Loucy (cell line): ENCODE measurements around the gene PDIA6.

Experiments
- H2AFZ ChIP-seq: fragments of 200-600 bp; sonication (generic); 2 replicates; pipeline ENCODE4 v1.6.0; 2016; ENCODE audit warnings: antibody characterized with exemption, mild to moderate bottlenecking, low read length, moderate library complexity
- H3F3A ChIP-seq: fragments of 200-600 bp; 2 replicates; pipeline ENCODE4 v1.6.0; 2016; ENCODE audit warnings: antibody characterized with exemption, low read depth, mild to moderate bottlenecking
- H3K27me3 ChIP-seq: fragments of 200-600 bp; sonication (generic); 2 replicates; pipeline ENCODE4 v1.6.1; 2014; ENCODE audit warnings: low read length, mild to moderate bottlenecking; ENCODE audit not compliant: insufficient read depth, poor library complexity, severe bottlenecking
- H3K36me3 ChIP-seq: fragments of 200-600 bp; sonication (generic); 2 replicates; pipeline ENCODE4 v1.6.1; 2016; ENCODE audit warnings: low read length; ENCODE audit not compliant: insufficient read depth
- H3K4me1 ChIP-seq: fragments of 200-600 bp; sonication (generic); 2 replicates; pipeline ENCODE4 v1.5.1; 2014; ENCODE audit warnings: low read length, mild to moderate bottlenecking; ENCODE audit not compliant: insufficient read depth, poor library complexity, severe bottlenecking
- H3K4me2 ChIP-seq: fragments of 200-600 bp; sonication (generic); 2 replicates; pipeline ENCODE4 v1.6.0; 2014; ENCODE audit warnings: antibody characterized with exemption, low read length, low read depth, mild to moderate bottlenecking; ENCODE audit not compliant: poor library complexity, severe bottlenecking
- H3K4me3 ChIP-seq: fragments of 200-600 bp; sonication (generic); 2 replicates; pipeline ENCODE4 v1.5.1; 2014; ENCODE audit warnings: low read length, mild to moderate bottlenecking, mixed read lengths; ENCODE audit not compliant: poor library complexity, severe bottlenecking
- H3K79me2 ChIP-seq: fragments of 200-600 bp; sonication (generic); 2 replicates; pipeline ENCODE4 v1.6.1; 2014; ENCODE audit warnings: low read length; ENCODE audit not compliant: insufficient read depth
- H3K9ac ChIP-seq: fragments of 200-600 bp; sonication (generic); 2 replicates; pipeline ENCODE4 v1.6.0; 2014; ENCODE audit warnings: mild to moderate bottlenecking, low read depth, low read length, moderate library complexity; ENCODE audit not compliant: poor library complexity, severe bottlenecking
- H3K9me2 ChIP-seq: fragments of 200-600 bp; sonication (generic); replicated peaks from 2 replicates; pipeline ENCODE4 v1.6.1; 2016; ENCODE audit warnings: low read depth, low read length, mixed read lengths
- H3K9me3 ChIP-seq: fragments of 200-600 bp; sonication (generic); 2 replicates; pipeline ENCODE4 v1.6.1; 2014; ENCODE audit warnings: mild to moderate bottlenecking, antibody characterized with exemption, low read length, low read depth; ENCODE audit not compliant: insufficient read depth
- H4K20me1 ChIP-seq: fragments of 200-600 bp; sonication (generic); 2 replicates; pipeline ENCODE4 v1.6.0; 2014; ENCODE audit warnings: antibody characterized with exemption, low read length, mild to moderate bottlenecking; ENCODE audit not compliant: insufficient read depth, poor library complexity, severe bottlenecking
- CTCF ChIP-seq: fragments of 200-600 bp; sonication (generic); conservative IDR thresholded peaks from 2 replicates; pipeline ENCODE4 v1.5.1; 2014; ENCODE audit warnings: mild to moderate bottlenecking, antibody characterized with exemption, low read length
- EZH2phosphoT487 ChIP-seq: fragments of 200-600 bp; IDR thresholded peaks from 2 replicates; pipeline ENCODE4 v1.6.1; 2018; ENCODE audit warnings: antibody characterized with exemption, mild to moderate bottlenecking, moderate library complexity, borderline replicate concordance

PDIA6 gene

DNA sequence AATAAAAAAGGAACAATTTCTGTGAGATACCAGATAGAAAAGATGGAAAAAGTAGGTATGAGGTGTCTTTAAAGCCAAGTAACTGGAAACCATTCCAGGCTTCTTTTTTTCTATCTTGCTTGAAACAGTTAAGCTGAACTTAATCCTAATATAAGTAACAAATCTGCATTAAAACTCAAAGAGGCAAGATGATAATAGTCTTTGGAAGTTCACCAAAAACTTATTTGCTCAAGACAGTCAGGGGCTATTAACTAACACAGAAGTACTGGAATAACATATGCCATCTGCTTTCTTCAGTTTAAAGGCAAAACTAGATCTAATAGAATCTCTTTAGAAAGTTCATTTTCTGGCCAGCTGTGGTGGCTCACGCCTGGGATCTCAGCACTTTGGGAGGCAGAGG lies 18.8 kb downstream of the PDIA6 start:
- Histone ChIP-seq H3K4me1 (no peaks in the 10 kb centered on the region), H3F3A (no peaks in the 10 kb centered on the region), H2AFZ (no peak overlapping the region), H3K9me2 (no peaks in the 10 kb centered on the region), H4K20me1 (peaks cover 47% of the 10 kb centered on the region), H3K27me3 (no peaks in the 10 kb centered on the region), H3K79me2 (peaks cover 31% of the 10 kb centered on the region), H3K4me2 (no peak overlapping the region), H3K36me3 (peaks cover 92% of the 10 kb centered on the region), H3K9ac (no peak overlapping the region), H3K9me3 (no peaks in the 10 kb centered on the region), H3K4me3 (no peak overlapping the region)
- TF ChIP-seq EZH2phosphoT487 (no peak), CTCF (no peak)

DNA sequence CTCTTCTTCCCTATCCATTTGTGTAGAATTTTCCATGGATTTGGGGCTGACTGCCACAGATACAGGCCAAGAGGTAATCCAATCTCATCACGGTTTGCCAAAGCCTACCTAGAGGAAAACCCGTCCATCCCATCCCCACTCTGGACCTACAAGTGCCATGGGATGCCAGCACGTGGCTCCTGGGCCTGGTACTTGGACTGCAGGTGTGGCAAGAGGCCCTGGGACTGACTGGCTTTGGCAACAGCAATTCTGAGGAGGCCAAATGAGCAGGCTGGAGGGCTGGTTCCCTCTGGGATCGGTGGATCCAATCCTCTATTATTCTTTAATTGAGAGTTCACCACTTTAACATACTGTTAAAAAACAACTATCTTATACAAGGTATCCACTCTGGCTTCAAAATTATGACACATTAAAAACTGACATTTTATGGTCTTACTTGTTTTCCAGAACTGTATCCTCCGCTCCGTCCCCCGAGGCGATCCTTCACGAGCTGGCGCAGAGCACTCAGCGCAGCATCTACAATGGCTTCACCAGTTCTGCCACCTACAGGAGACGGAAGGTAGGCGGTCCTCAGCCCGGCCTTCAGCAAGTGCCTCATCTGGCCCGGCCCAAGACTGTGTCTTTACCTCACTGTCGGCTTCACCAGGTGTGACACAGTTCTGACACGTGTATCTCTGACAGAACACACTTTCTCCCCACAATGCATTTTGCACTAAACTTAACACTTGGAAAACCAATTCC lies 19.8 kb downstream of the PDIA6 start:
- no peak overlapping the region for H3K4me2 ChIP-seq
- H3K27me3 ChIP-seq = no peaks in the 10 kb centered on the region
- no peak overlapping the region for H3K4me3 ChIP-seq
- no peaks in the 10 kb centered on the region for H3F3A ChIP-seq
- peaks cover 23% of the 10 kb centered on the region; the same call in 1 of the 2 replicates for H3K79me2 ChIP-seq
- no peaks in the 10 kb centered on the region for H3K9me2 ChIP-seq
- no peaks in the 10 kb centered on the region for H3K4me1 ChIP-seq
- H3K9ac ChIP-seq = no peak overlapping the region
- no peaks in the 10 kb centered on the region for H3K9me3 ChIP-seq
- TF ChIP-seq CTCF (peak; percentile 23; the same call in 1 of the 2 replicates), EZH2phosphoT487 (no peak)
- H2AFZ ChIP-seq = no peak overlapping the region
- H3K36me3 ChIP-seq = peaks cover 93% of the 10 kb centered on the region
- peaks cover 38% of the 10 kb centered on the region for H4K20me1 ChIP-seq

- Histone ChIP-seq H3K27me3 (no peaks in the 10 kb centered on the region), H3K36me3 (peaks cover 93% of the 10 kb centered on the region), H3K4me1 (no peaks in the 10 kb centered on the region), H2AFZ (no peak overlapping the region), H3K9me3 (no peaks in the 10 kb centered on the region), H3K79me2 (peaks cover 17% of the 10 kb centered on the region; the same call in 1 of the 2 replicates), H3K4me3 (no peak overlapping the region), H3K4me2 (no peak overlapping the region), H4K20me1 (peaks cover 31% of the 10 kb centered on the region), H3K9ac (no peak overlapping the region), H3F3A (no peaks in the 10 kb centered on the region), H3K9me2 (no peaks in the 10 kb centered on the region)
- no peak for TF ChIP-seq EZH2phosphoT487
- no peak for TF ChIP-seq CTCF
Observed at GRCh38 chr2:10792001-10792634, 20.5 kb downstream of the PDIA6 start.
